ENCODE measurements around the gene FGF12. TPM values are rescaled to one million over a fixed set of nuclear protein-coding genes. Genes with fewer than 3 reads are reported as not detected.

FGF12 gene
- total RNA-seq, 1 donor from 2014 or later: 0.63 TPM

- peak; percentile 88 for ATAC-seq
- peak; percentile 44 for DNase-seq (ENCODE audit: low spot score)
Measured at GRCh38 chr3:192687488-192688152, 39.7 kb downstream of the FGF12 start.

GRCh38 chr3:192685801-192686200 lies 41.5 kb downstream of the FGF12 start:
- DNase-seq (ENCODE audit: low spot score) (no peak), ATAC-seq (no peak)

GRCh38 chr3:192684151-192684550 lies 43.2 kb downstream of the FGF12 start:
- ATAC-seq (no peak), DNase-seq (ENCODE audit: low spot score) (no peak)

GRCh38 chr3:192675958-192676649 lies 51.2 kb downstream of the FGF12 start:
- ATAC-seq (no peak), DNase-seq (ENCODE audit: low spot score) (no peak)

GRCh38 chr3:192655628-192656027 lies 71.7 kb downstream of the FGF12 start:
- no peak for ATAC-seq
- no peak for DNase-seq (ENCODE audit: low spot score)

GRCh38 chr3:192655040-192655439 lies 72.3 kb downstream of the FGF12 start:
- ATAC-seq: no peak
- DNase-seq (ENCODE audit: low spot score): no peak

GRCh38 chr3:192653862-192654261 lies 73.5 kb downstream of the FGF12 start:
- no peak for ATAC-seq
- no peak for DNase-seq (ENCODE audit: low spot score)

- DNase-seq (ENCODE audit: low spot score) (no peak), ATAC-seq (no peak)
Measured at GRCh38 chr3:192652727-192653126, 74.6 kb downstream of the FGF12 start.

- DNase-seq (ENCODE audit: low spot score): no peak
- no peak for ATAC-seq
Measured at GRCh38 chr3:192651836-192652512, 75.4 kb downstream of the FGF12 start.

- ATAC-seq (no peak), DNase-seq (ENCODE audit: low spot score) (no peak)
Measured at GRCh38 chr3:192645437-192645836, 81.9 kb downstream of the FGF12 start.

GRCh38 chr3:192642651-192643050 lies 84.7 kb downstream of the FGF12 start:
- ATAC-seq (no peak), DNase-seq (ENCODE audit: low spot score) (no peak)

- ATAC-seq (no peak), DNase-seq (ENCODE audit: low spot score) (no peak)
Measured at GRCh38 chr3:192641919-192642318, 85.4 kb downstream of the FGF12 start.

GRCh38 chr3:192639987-192640386 lies 87.4 kb downstream of the FGF12 start:
- ATAC-seq: no peak
- no peak for DNase-seq (ENCODE audit: low spot score)

GRCh38 chr3:192637803-192638202 lies 89.5 kb downstream of the FGF12 start:
- ATAC-seq: no peak
- no peak for DNase-seq (ENCODE audit: low spot score)

GRCh38 chr3:192636517-192637444 lies 90.6 kb downstream of the FGF12 start:
- ATAC-seq (no peak), DNase-seq (ENCODE audit: low spot score) (no peak)

GRCh38 chr3:192629429-192629828 lies 97.9 kb downstream of the FGF12 start:
- no peak for DNase-seq (ENCODE audit: low spot score)
- no peak for ATAC-seq

GRCh38 chr3:192621909-192622308 lies 105.4 kb downstream of the FGF12 start:
- DNase-seq (ENCODE audit: low spot score): no peak
- no peak for ATAC-seq

GRCh38 chr3:192620275-192620674 lies 107.1 kb downstream of the FGF12 start:
- DNase-seq (ENCODE audit: low spot score) (no peak), ATAC-seq (no peak)

GRCh38 chr3:192611411-192611810 lies 115.9 kb downstream of the FGF12 start:
- ATAC-seq: no peak

GRCh38 chr3:192608726-192609600 lies 118.4 kb downstream of the FGF12 start:
- ATAC-seq (no peak), DNase-seq (ENCODE audit: low spot score) (no peak)

More at GRCh38 chr3:192611411-192611810, 115.9 kb downstream of the FGF12 start:
- no peak for DNase-seq (ENCODE audit: low spot score)
